Activated CD4-positive, alpha-beta T cell treated with anti-CD3 and anti-CD28 coated beads, Interleukin-2, amount 50 U/mL, for 1 hour (primary cell): ENCODE data around the gene DDI1.
"Not testable (repeated sequence)": the region's sequence is repeated elsewhere in the genome, so short reads cannot be mapped to it uniquely, and the experiment has no call there.

Experiments
- DNase-seq: peaks from one replicate; pipeline ENCODE4 v3.0.0-alpha.2; 2020

DDI1 gene

DNA sequence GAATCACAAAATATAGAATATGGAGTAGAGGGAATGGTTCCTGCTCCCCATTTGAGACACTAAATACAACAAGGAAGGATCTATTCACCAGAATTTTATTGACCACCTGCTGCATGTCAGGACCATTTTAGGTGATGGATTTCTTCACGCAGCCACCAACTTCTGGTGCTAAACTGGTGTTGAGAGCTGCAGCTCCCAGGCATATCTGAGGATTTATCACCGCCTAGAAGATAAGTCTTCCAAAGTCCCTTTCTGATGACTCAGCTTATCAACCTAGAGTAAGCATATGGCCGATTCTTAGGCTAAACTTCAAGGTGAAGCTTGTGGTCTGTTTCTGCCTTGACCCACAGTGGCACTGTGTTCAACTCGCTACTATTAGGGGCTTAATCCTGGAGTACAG is 6.7 kb downstream of the DDI1 start:
- no peak for DNase-seq

DNA sequence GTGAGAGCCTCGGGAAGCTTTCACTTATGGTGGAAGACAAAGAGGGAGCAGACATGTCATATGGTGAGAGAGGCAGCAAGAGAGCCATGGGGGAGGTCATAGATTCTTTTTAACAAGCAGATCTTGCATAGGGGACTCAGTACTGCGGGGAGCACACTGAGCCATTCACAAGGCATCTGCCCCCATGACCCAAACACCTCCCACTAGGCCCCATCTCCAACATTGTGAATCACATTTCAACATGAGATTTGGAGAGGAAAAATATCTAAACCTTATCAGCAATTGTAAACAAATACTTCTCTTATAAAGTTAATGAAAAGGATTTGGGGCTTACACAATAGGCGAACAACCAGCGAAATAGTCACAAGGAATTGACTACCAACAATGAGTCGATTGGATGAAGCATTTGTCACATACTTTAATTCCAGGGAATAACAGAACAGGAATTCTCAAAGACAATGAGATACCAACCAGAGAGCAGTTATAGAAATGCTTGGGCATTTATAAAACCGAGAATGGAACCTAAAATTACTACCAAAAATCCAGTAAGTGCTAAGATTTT is 7.3 kb downstream of the DDI1 start:
- no peak for DNase-seq

DNA sequence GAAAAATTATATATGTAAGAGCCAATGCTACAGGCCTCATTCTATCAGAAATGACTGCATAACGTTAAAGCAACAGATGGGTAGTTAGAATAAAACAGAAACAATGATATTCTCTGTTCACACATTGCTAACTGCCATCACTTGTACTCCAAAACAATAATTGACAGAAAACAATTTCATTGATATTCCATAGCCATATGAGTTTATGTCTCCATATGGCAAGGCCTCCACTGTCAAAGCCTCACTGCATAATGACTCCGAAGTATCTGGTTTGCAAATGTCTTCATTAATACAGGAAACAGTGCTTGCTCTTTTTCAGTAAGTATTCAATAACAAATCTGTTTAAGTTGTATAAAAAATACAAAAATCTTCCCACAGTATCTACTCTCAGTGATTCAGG is 9.9 kb downstream of the DDI1 start:
- DNase-seq: no peak

DNA sequence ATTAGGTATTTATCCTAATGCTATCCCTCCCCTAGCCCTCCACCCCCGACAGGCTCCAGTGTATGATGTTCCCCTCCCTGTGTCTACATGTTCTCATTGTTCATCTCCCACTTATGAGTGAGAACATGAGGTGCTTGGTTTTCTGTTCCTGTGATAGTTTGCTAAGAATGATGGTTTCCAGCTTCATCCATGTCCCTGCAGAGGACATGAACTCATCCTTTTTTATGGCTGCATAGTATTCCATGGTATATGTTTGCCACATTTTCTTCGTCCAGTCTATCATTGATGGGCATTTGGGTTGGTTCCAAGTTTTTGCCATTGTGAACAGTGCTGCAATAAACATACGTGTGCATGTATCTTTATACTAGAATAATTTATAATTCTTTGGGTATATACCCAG is 10.4 kb downstream of the DDI1 start:
- DNase-seq: not testable (repeated sequence)

DNA sequence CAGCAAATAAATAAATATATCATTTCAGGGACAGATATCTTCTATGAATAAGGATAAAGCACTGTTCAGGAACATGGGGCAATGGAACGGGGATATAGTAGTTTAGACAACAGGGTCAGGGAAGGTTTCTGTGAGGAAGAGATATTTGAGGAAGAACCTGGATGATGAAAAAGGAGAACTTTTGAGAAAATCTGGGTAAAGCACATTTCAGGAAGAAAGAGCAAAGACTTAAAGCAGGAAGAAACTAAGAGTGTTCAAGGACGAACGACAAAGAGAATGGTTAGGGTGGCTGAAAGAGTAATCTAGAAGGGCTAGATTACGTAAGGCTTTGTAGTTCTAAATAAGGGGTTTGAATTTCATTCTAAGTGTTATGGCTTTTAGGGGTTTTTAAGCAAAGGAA is 12.7 kb downstream of the DDI1 start:
- DNase-seq: no peak

DNA sequence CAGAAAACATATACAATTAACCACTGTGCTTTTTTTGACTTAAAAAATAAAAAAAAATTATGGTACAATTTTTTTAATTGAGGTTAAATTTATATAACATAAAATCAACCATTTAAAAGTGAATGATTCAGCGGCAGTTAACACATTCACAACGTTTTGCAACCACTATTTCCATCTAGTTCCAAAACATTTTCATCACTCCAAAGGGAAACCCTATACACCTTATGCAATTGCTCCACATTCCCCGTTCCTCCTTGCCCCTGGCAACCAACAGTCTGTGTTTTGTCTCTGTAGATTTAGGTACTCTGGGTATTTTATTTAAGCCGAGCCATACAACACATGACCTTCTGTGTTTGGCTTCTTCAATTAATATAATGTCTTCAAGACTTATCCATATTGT is 15.3 kb downstream of the DDI1 start:
- no peak for DNase-seq

DNA sequence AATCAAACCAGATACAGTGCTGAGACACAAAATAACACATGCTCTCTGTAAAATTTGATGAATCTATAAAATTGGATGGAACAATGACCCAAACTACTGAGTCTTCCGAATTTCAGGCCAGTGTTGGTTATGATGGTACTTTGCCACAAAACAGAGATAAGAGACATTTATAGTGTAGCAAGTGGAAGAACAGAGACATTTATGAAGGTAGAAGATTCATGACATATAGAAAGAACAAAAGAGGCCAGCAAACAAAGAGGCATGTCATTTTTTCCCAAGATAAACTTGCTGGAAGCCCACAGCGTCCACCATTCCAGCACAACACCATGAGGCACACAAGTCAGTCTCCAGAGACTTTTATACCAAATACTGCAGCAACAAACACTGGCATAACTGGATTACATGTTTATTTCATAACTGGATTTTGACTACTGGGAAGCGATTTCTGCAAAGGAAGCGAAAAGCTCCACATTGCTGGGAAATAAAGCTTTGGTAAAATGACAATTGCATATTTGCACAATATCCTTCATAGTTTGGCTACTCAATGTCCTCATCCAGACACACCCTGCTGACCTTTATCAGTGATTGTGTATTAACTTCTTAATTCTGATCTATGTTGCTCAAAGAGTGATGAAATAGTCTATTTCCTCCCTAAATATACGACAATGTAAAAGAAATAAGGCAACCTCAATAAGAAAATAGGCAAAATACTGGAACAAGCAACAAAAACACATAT is 17.5 kb downstream of the DDI1 start:
- DNase-seq: no peak

DNA sequence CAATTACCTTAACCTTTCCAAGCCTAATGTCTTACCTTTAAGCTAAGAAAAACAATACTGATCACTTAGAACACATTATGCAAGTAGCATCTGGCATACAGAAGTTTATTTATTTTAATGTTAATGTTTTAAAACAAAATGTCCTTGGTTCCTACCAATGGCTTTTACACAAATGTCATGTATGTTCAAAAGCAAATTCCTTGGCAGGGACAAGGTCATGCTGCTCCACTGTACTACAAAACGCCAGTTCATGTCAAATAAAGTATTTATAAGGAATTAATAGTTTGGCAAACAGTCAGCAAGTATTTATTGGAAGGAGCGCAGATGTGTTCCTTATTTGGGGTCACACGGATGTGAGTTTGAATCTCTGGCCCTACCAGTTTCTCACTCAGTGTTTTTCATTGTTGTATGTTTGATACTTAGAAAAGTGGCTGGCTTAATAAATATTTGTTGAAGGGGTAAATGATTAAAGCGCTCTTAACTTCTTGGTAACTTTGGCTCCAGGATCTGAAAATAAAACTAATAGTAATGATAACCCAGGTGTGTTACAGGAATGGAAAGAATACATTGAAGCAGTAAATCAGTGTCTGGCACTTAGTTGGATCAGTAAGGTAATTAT is 18.6 kb downstream of the DDI1 start:
- DNase-seq: no peak

DNA sequence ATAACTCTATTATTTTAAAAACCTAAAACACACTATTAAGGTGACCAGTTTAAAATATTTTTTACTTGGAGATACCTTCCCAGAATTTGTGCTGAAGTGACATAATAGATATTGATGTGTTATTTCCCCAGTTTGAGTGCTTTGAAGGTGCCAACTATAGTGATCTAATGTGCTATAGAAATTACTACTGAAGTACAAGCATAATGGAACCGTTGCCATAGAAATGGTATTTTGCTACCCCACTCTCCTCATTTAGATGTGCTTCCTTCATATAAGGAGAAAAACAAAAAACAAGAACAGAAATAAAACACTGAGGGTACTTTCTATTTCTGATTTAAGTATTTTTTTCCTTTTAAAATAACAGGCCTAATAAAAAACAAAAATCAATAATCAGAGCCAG is 19.2 kb downstream of the DDI1 start:
- no peak for DNase-seq

DNA sequence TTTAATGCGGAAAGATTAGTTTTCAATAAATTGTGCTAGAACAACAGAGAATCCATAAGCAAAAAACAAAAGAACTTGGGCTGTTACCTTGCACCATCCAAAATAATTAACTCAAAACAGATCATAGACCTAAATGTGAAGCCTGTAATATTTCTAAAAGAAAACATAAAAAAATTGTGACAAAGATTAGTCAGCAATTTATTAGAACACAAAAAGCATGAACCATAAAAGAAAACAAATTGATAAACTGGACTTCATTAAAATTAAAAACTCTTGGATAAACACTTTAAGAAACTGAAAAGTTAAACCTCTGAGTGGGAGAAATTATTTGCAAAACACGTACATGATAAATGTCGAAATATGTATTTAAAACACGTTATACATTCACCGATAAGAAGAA is 21.5 kb downstream of the DDI1 start:
- no peak for DNase-seq

DNA sequence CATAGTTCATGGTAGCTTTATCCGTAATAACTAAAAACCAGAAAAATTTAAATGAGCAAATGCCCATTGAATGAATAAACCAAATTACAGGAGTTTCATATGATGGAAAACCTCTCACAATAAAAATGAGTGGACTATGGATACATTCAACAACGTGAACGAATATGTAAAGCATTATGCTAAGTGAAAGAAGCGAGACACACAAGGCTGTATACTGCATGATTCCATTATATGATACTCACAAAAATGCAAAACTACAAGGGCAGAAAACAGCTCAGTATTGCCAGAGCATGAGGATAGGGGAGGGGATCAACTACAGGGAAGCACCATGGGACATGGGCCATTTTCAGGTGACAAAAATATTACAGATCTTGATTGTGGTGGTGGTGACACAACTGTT is 22.2 kb downstream of the DDI1 start:
- no peak for DNase-seq

DNA sequence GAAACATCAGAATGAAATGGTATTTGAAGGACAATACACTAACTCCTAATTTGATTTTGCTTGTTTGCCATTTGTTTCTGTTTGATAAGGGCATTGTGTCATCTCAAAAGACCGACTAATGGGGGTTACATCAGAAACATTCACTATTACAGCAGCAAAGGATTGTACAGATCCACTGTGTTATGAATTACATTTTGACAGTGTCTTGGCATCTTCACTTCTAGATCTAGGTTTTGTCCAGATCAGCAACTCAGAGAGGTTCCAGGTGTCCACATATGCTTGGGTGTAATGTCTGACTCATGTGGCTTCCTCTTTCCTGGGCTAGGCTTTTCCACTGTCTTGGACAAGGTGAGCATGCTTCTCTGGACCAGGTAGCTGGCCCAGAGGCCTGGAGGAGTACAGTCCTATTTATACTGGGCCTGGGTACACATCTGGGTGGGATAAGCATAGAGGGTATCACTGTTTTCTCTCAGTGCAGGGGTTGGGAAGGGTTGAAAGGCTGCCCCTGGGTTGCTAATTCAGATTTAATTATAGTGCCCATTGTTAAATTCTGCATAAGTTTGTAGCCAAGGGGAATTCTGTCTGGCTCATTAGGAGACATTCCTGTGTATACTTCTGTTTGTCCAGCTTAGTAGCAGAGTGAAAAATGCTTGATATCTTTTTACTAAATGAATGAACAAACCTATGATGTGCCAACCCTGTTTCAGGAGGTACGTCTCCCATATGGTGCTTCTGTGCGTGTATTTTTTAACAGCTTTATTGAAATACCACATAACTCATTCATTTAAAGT is 23.8 kb downstream of the DDI1 start:
- DNase-seq: no peak

DNA sequence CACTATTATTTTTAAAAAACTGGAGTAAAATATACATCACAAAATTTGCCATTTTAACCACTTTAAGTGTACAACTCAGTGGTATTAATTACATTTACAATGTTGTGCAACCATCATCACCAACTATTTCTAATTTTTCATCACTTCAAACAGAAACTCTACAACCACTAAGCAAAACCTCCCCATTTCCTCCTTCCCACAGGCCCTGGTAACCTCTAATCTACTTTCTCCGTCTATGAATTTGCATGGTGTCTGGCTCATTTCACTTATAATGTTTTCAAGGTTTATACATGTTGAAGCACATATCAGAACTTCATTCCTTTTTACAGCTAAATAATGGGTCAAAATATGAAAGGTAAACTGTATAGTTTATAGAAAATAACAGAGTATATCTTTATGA is 24.4 kb downstream of the DDI1 start:
- DNase-seq: no peak

DNA sequence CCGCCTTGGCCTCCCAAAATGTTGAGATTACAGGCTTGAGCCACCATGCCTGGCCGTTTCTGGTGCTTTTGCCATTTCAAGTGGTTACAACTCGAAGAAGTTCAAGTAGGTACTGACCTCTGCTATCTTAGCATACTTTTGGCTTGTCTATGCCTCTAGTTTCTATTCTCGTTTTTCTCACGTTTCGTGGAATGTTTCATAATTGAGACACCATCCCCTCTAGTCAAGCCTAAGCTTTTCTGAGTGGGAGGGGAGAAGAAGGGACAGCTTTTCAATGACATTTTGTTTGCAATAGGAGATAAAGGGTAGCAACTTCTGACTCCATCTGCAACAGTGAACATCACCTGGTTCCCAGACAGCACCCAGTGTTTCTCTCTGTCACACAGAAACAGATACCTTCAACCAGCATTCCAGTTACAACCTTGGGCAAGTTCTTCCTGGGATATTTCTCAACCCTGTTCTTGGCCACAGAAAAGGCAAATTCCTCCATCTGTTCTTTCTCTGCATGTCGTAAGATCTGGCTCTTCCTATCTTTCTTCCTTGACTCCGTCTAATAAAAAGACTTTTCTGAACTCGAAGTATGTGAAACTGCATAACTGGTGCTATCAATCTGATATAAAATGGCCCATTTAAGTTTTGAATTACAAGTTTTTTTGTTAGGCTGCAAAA is 25.5 kb downstream of the DDI1 start:
- no peak for DNase-seq

DNA sequence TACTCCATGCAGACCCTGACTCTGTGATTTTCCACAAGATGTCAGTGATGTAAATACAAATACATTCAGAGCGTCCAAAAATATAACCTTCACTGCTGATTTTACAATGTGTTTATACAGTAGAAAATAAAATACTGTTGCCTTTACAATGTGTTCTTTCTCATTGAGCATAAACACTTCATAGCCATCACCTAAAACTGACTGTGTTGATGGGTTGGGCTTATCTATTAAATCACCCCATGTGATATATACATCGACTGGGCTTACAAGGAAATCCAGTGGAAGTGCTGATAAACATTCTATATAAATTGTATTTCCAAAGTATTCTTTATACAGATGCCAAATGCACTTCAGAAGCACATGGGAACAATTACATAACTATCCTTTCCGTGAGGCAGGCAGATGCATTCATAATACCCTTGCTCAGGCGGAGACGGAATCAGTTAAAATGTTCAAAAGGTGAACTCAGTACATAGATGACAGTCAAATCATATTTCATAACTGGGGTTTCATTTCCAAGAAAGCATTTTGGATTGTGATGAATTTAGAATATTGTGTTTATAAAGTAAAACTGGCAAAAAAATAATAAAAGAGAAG is 27.7 kb downstream of the DDI1 start:
- no peak for DNase-seq

DNA sequence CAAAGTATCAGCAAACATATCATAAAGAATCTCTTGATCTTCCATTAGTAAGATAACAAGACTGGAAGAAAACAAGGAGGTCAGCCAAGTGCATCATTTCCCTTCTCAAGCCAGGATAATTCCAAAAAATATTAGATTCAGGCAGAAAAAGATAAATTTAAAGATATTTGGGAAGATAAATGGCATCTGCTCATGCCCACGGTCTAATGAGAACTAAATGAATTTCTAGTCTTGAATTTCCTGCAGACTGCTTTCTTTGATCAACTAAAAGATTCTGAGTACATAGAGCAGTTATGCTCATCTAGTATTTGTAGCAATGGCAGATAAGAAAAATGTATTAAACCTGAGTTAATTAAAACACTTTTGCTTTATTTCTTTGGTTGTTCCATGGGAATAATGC is 31.1 kb downstream of the DDI1 start:
- DNase-seq: no peak

DNA sequence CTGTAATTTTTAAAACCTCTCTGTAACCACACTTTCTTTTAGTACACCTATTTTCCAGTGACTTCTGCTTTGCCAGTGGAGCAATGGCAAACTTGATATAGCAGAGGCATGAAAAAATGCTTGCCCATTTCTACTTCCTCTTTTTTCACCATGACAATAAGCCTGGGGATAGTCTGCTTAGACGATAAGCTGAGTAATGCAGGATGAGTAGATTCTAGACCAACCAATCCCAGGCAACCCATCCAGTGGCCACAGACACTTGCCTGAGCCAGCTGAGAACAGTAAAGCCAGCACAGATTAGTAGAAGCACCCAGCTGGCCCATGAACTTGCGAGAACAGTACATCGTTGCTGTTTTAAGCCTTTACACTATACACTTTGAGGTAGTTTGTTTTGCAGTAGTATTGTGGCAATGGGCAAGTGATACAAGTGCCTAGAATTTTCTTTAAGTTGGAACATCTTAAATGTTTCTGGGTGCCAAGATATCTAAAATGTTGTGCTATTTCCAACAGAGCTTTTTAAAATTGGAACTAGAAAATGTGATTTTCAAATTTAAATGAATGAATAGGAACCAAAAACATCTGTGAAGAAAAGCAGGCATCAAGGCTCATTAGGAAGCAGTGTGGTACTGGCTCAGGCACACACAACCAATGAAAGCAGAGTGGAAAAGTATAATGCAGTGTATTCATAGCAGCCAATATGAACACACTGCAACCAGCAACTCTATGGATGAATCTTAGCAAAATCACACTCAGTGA is 37.7 kb downstream of the DDI1 start:
- no peak for DNase-seq

DNA sequence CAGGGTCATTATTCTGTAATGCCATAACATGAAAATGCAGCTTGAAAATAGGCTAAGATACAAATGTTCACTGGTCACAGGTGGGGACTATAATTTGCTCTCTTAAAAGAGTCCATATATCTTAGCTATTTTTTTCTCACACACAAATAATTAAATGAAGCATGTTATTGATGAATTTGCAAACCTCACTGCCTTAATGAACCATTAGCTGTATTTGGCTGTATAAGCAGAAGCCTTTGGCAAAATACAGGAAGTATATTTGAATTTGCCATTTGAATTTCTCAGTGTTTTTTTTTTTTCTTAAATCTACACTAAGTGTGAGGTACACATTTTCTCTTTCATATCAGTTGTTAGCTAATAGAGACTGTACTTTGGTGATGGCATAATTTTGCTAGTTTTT is 38.7 kb downstream of the DDI1 start:
- no peak for DNase-seq

DNA sequence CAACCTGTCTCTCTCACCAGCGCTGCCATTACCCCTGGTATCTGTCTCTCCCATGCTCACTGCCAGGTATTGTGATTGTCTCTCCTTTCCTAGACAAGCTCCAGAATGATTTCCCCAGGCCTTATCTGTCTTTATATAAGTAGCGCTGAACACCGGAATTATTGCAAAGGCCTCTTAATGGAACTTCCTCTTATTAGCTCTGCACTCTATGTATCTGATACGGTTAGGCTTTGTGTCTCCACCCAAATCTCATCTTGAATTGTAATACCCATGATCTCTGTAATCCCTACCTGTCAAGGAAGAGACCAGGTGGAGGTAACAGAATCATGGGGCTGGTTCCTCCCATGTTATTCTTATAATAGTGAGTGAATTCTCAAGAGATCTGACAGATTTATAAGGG is 39.3 kb downstream of the DDI1 start:
- DNase-seq: no peak

DNA sequence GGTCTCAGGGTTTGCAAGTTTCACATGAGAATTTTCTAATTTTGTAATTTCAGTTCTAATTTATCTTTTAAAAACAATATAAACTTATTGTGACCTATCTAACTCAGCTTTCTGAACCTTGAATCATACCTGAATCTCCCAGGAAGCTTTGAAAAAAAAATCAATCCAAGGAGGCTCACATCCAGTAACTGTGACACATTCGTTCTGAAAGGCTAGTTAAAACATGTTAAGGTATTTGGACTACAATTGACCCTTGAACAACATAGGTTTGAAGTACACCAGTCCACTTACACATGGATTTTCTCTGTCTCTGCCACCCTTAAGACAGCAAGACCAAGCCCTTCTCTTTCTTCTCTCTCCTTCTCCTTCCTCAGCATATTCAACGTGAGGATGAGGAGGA is 40.0 kb downstream of the DDI1 start:
- no peak for DNase-seq

DNA sequence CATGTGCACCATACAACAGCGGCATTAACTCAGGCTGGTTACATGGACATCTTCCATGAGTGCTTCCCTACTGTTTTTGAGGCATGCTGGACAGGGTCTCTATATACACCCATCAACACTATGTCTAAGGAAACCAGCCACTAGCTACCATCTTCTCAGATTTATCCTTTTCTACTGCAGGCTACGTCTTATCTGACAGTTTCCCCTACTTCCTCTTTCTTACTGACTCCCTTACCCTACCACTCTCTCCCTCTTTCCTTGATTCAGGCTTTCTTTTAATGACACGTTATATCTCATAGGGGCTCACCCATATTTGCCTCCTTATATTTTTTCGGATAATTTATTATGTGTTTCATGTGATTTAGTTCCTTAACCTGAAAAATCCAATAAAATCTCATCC is 41.8 kb downstream of the DDI1 start:
- no peak for DNase-seq

DNA sequence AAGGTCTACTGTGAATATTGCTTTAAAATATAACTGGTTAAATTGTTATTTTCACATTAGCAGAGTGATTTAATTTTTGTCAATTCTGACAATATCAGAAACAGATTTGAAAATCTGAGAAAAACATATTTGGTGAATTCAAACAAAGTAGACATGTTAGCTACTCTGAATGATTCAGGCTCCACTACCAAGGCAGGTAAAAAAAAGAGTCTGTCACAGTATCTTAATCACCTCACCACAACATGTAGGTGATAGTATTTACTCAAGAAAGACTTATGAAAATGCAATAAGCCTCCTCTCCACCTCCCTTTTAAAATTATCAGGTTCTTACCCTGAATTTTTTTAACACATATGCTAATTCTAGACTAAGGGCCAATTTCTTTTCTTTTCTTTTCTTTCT is 42.6 kb downstream of the DDI1 start:
- no peak for DNase-seq
